A673 (cell line): ENCODE results near the gene ACVR1C. TPM values are rescaled to one million over a fixed set of nuclear protein-coding genes. Genes with fewer than 3 reads are reported as not detected.

Experiments used
- BruUV-seq: library from RNA; stranded (reverse); fragments of 400-500 nt; replicated peaks from 2 replicates; lab custom pipeline; 2021; lab: Mats Ljungman, UMichigan
- CTCF ChIA-PET: fragments of 300-600 bp; sonication (Branson Sonifier 250); formaldehyde crosslinking; loops from one replicate; lab custom pipeline; 2022; ENCODE audit warnings: antibody characterized with exemption; lab: Charles Lee
- POLR2A ChIA-PET: fragments of 300-600 bp; sonication (Branson Sonifier 250); formaldehyde crosslinking; loops from one replicate; lab custom pipeline; 2022; ENCODE audit warnings: antibody characterized with exemption; ENCODE audit not compliant: low non-redundant PET; lab: Charles Lee
- DNase-seq: peaks from one replicate; pipeline ENCODE4 v3.0.0-alpha.2; 2015; ENCODE audit warnings: low spot score
- H3K27ac ChIP-seq: fragments of 200-600 bp; sonication (generic); 2 replicates; pipeline ENCODE4 v1.5.1; 2016; ENCODE audit warnings: mixed run types, low read depth, mild to moderate bottlenecking, mixed read lengths, antibody characterized with exemption, low read length; ENCODE audit not compliant: poor library complexity, severe bottlenecking
- H3K27me3 ChIP-seq: fragments of 200-600 bp; sonication (generic); replicated peaks from 2 replicates; pipeline ENCODE4 v1.6.1; 2017; ENCODE audit warnings: mixed run types, low read depth, mild to moderate bottlenecking, mixed read lengths, antibody characterized with exemption, low read length; ENCODE audit not compliant: insufficient read depth, poor library complexity
- H3K36me3 ChIP-seq: fragments of 200-600 bp; sonication (generic); 2 replicates; pipeline ENCODE4 v1.6.1; 2016; ENCODE audit warnings: mixed run types, mild to moderate bottlenecking, mixed read lengths, antibody characterized with exemption, low read length; ENCODE audit not compliant: insufficient read depth, poor library complexity, severe bottlenecking
- H3K4me1 ChIP-seq: fragments of 200-600 bp; sonication (generic); 2 replicates; pipeline ENCODE4 v1.6.1; 2017; ENCODE audit warnings: mixed run types, mild to moderate bottlenecking, mixed read lengths, antibody characterized with exemption, low read length; ENCODE audit not compliant: insufficient read depth, poor library complexity, severe bottlenecking
- H3K4me3 ChIP-seq: fragments of 200-600 bp; sonication (generic); 2 replicates; pipeline ENCODE4 v1.5.1; 2016; ENCODE audit warnings: low read depth, mixed run types, mild to moderate bottlenecking, mixed read lengths, low read length; ENCODE audit not compliant: poor library complexity, severe bottlenecking
- H3K9me3 ChIP-seq: fragments of 200-600 bp; sonication (generic); 2 replicates; pipeline ENCODE4 v1.6.1; 2016; ENCODE audit warnings: mixed run types, low read depth, mild to moderate bottlenecking, mixed read lengths, antibody characterized with exemption, low read length; ENCODE audit not compliant: poor library complexity, severe bottlenecking
- CTCF ChIP-seq: fragments of 300-800, 200-600 bp; sonication (generic); conservative IDR thresholded peaks from 2 replicates; pipeline ENCODE4 v1.5.1; 2017; ENCODE audit warnings: low read depth, mild to moderate bottlenecking, antibody characterized with exemption, low read length, moderate library complexity, mixed read lengths
- EZH2 ChIP-seq: fragments of 200-600 bp; sonication (generic); IDR thresholded peaks from 2 replicates; pipeline ENCODE4 v1.6.1; 2017; ENCODE audit warnings: borderline replicate concordance, low read depth, mild to moderate bottlenecking, mixed read lengths, antibody characterized with exemption, low read length; ENCODE audit not compliant: poor library complexity, severe bottlenecking
- intact Hi-C: fragments of 100-400 bp; cut with micrococcal nuclease; formaldehyde crosslinking; loops from one replicate; pipeline ENCODE4 v1.10.0; 2022; ENCODE audit not compliant: unreplicated experiment
- total RNA-seq: library from RNA; stranded (reverse); gene quantifications from 2 replicates; pipeline ENCODE4 v1.2.3, GENCODE V29; 2021

Gene ACVR1C
- total RNA-seq, 1 experiment from 2014 or later: 0.13 TPM

GRCh38 chr2:157486596-157487270 lies 141.9 kb downstream of the ACVR1C start:
- H3K4me3 ChIP-seq: no peak overlapping the region
- ChIA-PET CTCF (no interaction called here), POLR2A (no interaction called here)
- no peaks in the 10 kb centered on the region for H3K36me3 ChIP-seq
- intact Hi-C loops: no loop called here
- H3K4me1 ChIP-seq: no peaks in the 10 kb centered on the region
- H3K27me3 ChIP-seq: peaks cover 14% of the 10 kb centered on the region
- H3K27ac ChIP-seq: no peak overlapping the region
- TF ChIP-seq CTCF (no peak), EZH2 (no peak)
- BruUV-seq: no TSS peak
- no peak for DNase-seq
- no peaks in the 10 kb centered on the region for H3K9me3 ChIP-seq

- BruUV-seq: no TSS peak
- Histone ChIP-seq H3K4me1 (no peaks in the 10 kb centered on the region), H3K9me3 (no peaks in the 10 kb centered on the region), H3K36me3 (no peaks in the 10 kb centered on the region), H3K4me3 (no peak overlapping the region), H3K27me3 (no peaks in the 10 kb centered on the region), H3K27ac (no peak overlapping the region)
- TF ChIP-seq CTCF: no peak
- TF ChIP-seq EZH2: no peak
- ChIA-PET CTCF (no interaction called here), POLR2A (no interaction called here)
- intact Hi-C loops: no loop called here
- DNase-seq: no peak
These were observed 148.3 kb downstream of the ACVR1C start for GRCh38 chr2:157480182-157480961.

- intact Hi-C loops: no loop called here
- Histone ChIP-seq H3K27ac (no peak overlapping the region), H3K4me3 (no peak overlapping the region), H3K36me3 (no peaks in the 10 kb centered on the region), H3K9me3 (no peaks in the 10 kb centered on the region), H3K27me3 (no peaks in the 10 kb centered on the region), H3K4me1 (no peaks in the 10 kb centered on the region)
- TF ChIP-seq CTCF (no peak), EZH2 (no peak)
- DNase-seq: no peak
- CTCF ChIA-PET: no interaction called here
- BruUV-seq: no TSS peak
- POLR2A ChIA-PET: no interaction called here
These were observed 149.3 kb downstream of the ACVR1C start for GRCh38 chr2:157479081-157480027.
